Breast epithelium (tissue), 4 donors: ENCODE measurements around the gene KRT4. TPM values are rescaled to one million over a fixed set of nuclear protein-coding genes. Genes with fewer than 3 reads are reported as not detected.
"Not testable (repeated sequence)": the region's sequence is repeated elsewhere in the genome, so short reads cannot be mapped to it uniquely, and the experiment has no call there.

ENCODE experiments used
- DNase-seq, 2 donors: peaks; one replicate each; pipeline ENCODE4 v3.0.0-alpha.2; 2019; ENCODE audit warnings: low spot score in 2 of 2
- H3K27ac ChIP-seq, 2 donors: fragments of 200-600 bp; sonication (generic) in 1 of 2; one replicate each; pipeline ENCODE4 v1.5.1; 2016 to 2019; ENCODE audit warnings: mild to moderate bottlenecking in 1 of 2
- H3K27me3 ChIP-seq, 2 donors: fragments of 200-600 bp; sonication (generic) in 1 of 2; one replicate each; pipeline versions ENCODE4 v1.5.1 to v1.6.0; 2017 to 2019; ENCODE audit warnings: control low read depth in 1 of 2, mild to moderate bottlenecking in 1 of 2
- H3K36me3 ChIP-seq: fragments of 200-600 bp; one replicate; pipeline ENCODE4 v1.5.1; 2019
- H3K4me1 ChIP-seq, 2 donors: fragments of 200-600 bp; sonication (generic); one replicate each; pipeline ENCODE4 v1.5.1; 2016 to 2019; ENCODE audit warnings: control low read depth in 1 of 2
- H3K4me3 ChIP-seq, 3 donors: fragments of 200-600 bp; sonication (generic); 1 replicate in 2 of 3; 2 replicates in 1 of 3; pipeline ENCODE4 v1.5.1; 2016 to 2019; ENCODE audit warnings: mild to moderate bottlenecking in 3 of 3, moderate library complexity in 2 of 3
- H3K9me3 ChIP-seq, 2 donors: fragments of 200-600 bp; sonication (generic) in 1 of 2; one replicate each; pipeline ENCODE4 v1.5.1; 2016 to 2019; ENCODE audit warnings: control low read depth in 1 of 2
- POLR2A ChIP-seq: fragments of 450-650 bp; IDR thresholded peaks from one replicate; pipeline ENCODE4 v1.6.1; 2016; ENCODE audit warnings: antibody characterized with exemption, mild to moderate bottlenecking, moderate library complexity
- POLR2AphosphoS5 ChIP-seq, 3 donors: sonication (generic); formaldehyde crosslinking; IDR thresholded peaks; one replicate each; pipeline ENCODE4 v1.6.1; 2017; ENCODE audit warnings: antibody characterized with exemption in 3 of 3
- intact Hi-C: fragments of 100-400 bp; cut with DNase I; formaldehyde crosslinking; loops from one replicate; pipeline ENCODE4 v1.15.1; 2023; ENCODE audit warnings: low total_unique reads
- total RNA-seq, 3 donors: library from RNA; depleted of rRNA; stranded (reverse); fragments of >200 nt; gene quantifications; one replicate each; pipeline ENCODE4 v1.1.0, GENCODE V29; 2016
- TF ChIP-seq, protein P1 (sequence below), 3 donors: fragments of 450-650 bp; IDR thresholded peaks; one replicate each; pipeline ENCODE4 v1.5.1; 2016 to 2017; ENCODE audit warnings: antibody characterized with exemption in 3 of 3, mild to moderate bottlenecking in 3 of 3, moderate library complexity in 3 of 3

The KRT4 gene
- total RNA-seq, 3 donors from 2014 or later: 0.33 TPM; not detected in 2

DNA sequence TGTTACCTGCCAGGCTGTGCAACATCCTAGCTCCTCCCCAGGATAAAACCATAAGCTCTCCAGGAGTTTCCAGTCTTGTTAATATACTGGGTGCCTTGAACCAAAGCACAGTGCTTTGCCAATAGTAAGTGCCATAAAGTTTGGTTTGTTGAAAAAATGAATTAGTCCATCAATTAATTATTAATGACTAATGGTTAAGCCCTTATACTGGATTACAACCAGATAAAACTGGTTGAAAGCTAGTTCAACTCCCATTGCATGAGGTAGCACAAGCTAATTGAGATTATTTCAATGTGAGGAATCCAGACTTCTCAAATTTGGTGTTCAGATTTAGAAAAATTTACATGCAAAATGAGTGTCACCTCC, 16.4 kb downstream of the KRT4 start:
- Histone ChIP-seq H3K36me3 (no peaks in the 10 kb centered on the region), H3K27ac (no peak overlapping the region), H3K4me3 (no peak overlapping the region), H3K27me3 (no peaks in the 10 kb centered on the region), H3K4me1 (no peaks in the 10 kb centered on the region), H3K9me3 (no peaks in the 10 kb centered on the region)
- intact Hi-C loops: loop anchor here (10.0 kb wide), 1 partner anchor 47 kb away; the partner anchor contains the start of gene KRT78
- TF ChIP-seq POLR2A (no peak), POLR2AphosphoS5 (IDR thresholded peaks at IDR 0.05) (no peak)
- TF ChIP-seq, protein P1, sequence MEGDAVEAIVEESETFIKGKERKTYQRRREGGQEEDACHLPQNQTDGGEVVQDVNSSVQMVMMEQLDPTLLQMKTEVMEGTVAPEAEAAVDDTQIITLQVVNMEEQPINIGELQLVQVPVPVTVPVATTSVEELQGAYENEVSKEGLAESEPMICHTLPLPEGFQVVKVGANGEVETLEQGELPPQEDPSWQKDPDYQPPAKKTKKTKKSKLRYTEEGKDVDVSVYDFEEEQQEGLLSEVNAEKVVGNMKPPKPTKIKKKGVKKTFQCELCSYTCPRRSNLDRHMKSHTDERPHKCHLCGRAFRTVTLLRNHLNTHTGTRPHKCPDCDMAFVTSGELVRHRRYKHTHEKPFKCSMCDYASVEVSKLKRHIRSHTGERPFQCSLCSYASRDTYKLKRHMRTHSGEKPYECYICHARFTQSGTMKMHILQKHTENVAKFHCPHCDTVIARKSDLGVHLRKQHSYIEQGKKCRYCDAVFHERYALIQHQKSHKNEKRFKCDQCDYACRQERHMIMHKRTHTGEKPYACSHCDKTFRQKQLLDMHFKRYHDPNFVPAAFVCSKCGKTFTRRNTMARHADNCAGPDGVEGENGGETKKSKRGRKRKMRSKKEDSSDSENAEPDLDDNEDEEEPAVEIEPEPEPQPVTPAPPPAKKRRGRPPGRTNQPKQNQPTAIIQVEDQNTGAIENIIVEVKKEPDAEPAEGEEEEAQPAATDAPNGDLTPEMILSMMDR (IDR thresholded peaks at IDR 0.05): no peak
- DNase-seq: no peak

DNA sequence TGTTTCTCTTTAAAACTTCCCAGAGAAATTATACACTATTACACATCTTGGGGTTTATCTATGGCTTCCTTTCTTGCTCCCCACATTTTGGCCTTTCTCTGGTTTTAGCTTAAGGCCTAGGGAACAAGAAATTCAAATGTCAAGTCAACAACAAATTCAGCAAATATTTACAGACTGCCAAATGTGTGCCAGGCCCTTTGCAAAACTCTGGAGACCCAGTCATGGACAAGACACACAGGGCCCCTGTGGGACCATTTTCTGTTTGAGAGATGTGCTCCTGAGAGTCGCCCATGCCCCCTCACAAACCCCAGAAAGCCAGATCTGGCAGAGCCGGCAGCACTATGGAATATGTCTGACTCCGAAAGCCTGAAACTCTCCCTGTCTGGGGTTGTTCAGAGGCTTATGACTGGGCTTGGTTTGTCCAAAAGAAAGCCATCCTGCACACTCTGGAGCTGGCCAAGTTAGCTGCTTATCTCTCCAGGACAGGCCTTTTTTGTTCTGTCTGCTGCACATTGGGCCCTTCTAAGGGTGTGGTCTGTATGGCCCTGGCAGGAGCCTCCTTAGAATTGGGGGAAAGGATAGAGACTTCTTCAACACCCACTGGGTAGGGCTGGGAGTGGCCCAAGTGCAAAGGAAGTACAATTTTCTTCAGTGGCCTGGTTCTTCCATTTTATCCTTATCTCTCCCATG, 16.9 kb downstream of the KRT4 start:
- H3K36me3 ChIP-seq: no peaks in the 10 kb centered on the region
- TF ChIP-seq, protein P1 (IDR thresholded peaks at IDR 0.05): no peak
- TF ChIP-seq POLR2A (no peak), POLR2AphosphoS5 (IDR thresholded peaks at IDR 0.05) (no peak)
- H3K4me1 ChIP-seq: no peaks in the 10 kb centered on the region
- H3K27ac ChIP-seq: no peak overlapping the region
- no peaks in the 10 kb centered on the region for H3K27me3 ChIP-seq
- H3K9me3 ChIP-seq: no peaks in the 10 kb centered on the region
- no peak overlapping the region for H3K4me3 ChIP-seq
- DNase-seq: no peak
- intact Hi-C loops: loop anchor here (10.0 kb wide), 1 partner anchor 48 kb away; the partner anchor contains the start of gene KRT78

DNA sequence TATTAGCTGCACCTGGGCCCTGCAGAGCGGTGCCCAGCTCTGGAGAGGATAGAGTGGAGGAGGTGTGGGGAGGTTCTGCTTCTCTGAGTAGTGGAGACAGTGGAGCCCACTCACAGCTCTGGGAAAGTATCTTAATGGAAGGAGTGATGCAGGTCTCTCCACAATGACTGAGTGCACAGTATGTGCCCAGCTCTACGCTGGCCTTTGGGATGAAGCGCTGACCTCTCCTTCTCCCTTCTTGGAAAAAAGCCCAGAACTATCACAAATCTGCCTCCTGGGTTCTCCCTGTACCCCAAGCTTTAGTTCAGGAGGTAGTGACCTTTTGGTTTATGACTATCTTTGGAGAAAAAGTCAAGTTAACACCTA, 17.5 kb downstream of the KRT4 start:
- TF ChIP-seq POLR2A (no peak), POLR2AphosphoS5 (IDR thresholded peaks at IDR 0.05) (no peak)
- TF ChIP-seq, protein P1 (IDR thresholded peaks at IDR 0.05): no peak
- Histone ChIP-seq H3K9me3 (no peaks in the 10 kb centered on the region), H3K36me3 (no peaks in the 10 kb centered on the region), H3K4me3 (no peak overlapping the region), H3K27me3 (no peaks in the 10 kb centered on the region), H3K4me1 (no peaks in the 10 kb centered on the region), H3K27ac (no peak overlapping the region)
- no peak for DNase-seq
- intact Hi-C loops: loop anchor here (10.0 kb wide), 1 partner anchor 48 kb away; the partner anchor contains the start of gene KRT78

DNA sequence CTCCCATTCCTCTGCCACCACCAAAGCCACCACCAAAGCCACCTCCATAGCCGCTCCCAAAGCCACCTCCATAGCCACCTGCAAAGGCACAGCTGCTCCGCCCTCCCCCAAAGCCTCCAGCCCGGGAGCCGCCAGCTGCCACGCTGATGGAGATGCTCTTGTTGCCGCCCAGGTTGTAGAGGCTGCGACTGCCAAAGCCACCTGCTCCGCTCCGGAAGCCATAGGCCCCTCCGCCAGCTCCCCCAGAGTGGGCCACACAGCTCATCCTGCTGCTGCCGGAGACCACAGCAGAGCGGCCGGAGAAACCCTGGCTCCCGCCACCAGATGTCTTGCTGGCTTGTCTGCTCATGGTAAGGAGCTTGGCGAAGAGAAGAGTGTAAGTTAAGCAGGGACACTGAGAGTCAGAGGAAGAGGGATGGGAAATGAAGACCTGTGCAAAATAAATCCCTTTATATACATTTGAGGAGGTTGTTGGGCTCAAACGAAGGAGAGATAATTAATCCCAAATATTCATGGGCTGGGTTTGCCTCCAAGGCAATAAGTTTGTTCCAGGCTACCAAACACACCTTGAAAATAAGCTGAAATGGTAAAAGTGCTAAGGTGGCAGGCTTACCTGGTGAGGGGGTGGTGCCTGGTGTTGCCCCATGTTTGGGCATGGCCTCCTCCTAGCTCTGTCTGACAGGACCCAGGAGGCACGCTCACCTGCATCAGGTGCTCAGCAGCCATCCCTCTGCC, 18.1 kb downstream of the KRT4 start, which contains the start of gene KRT3:
Gene KRT3, minus strand, starts transcription at position 424 of the 735 bp plus-strand sequence. Its CDS starts 75 bp downstream, at position 349.
- Histone ChIP-seq H3K36me3 (no peaks in the 10 kb centered on the region), H3K27me3 (no peaks in the 10 kb centered on the region), H3K27ac (no peak within 1 kb of the TSS), H3K4me1 (no peaks in the 10 kb centered on the region), H3K4me3 (no peak within 1 kb of the TSS), H3K9me3 (no peaks in the 10 kb centered on the region)
- TF ChIP-seq, protein P1 (IDR thresholded peaks at IDR 0.05): no peak
- TF ChIP-seq POLR2A: no peak
- no peak for TF ChIP-seq POLR2AphosphoS5 (IDR thresholded peaks at IDR 0.05)
- intact Hi-C loops: loop anchor here (10.0 kb wide), 1 partner anchor 49 kb away; the partner anchor contains the start of gene KRT78
- DNase-seq: no peak

DNA sequence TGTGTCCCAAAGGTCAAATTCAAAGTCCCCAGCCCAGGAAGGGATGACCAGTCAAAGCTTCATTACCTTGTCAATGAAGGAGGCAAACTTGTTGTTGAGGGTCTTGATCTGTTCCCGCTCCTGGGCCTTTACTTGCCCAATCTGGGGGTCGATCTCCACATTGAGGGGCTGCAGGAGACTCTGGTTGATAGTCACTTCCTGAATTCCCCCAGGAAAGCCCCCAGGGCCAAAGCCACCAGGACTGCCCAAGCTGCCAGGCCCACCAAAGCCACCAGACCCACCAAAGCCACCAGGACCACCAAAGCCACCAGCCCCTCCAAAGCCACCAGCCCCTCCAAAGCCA, 18.6 kb downstream of the KRT4 start:
- intact Hi-C loops: loop anchor here (10.0 kb wide), 1 partner anchor 49 kb away; the partner anchor contains the start of gene KRT78
- not testable (repeated sequence) for H3K36me3 ChIP-seq, H3K27me3 ChIP-seq, H3K4me1 ChIP-seq, H3K9me3 ChIP-seq, H3K4me3 ChIP-seq, H3K27ac ChIP-seq, DNase-seq
